GM12878 (cell line): ENCODE measurements around the gene APOM. TPM values are rescaled to one million over a fixed set of nuclear protein-coding genes. Genes with fewer than 3 reads are reported as not detected.

Experiments
- ATAC-seq: fragments of 200-7000 bp; cut with Tn5 transposase; 3 replicates; pipeline ENCODE4 v1.9.1; 2020; ENCODE audit warnings: mild to moderate bottlenecking, moderate library complexity
- BruUV-seq: library from RNA; stranded (reverse); fragments of 400-500 nt; replicated peaks from 2 replicates; lab custom pipeline; 2021; lab: Mats Ljungman, UMichigan
- CTCF ChIA-PET: fragments of 300-600 bp; sonication (Branson Sonifier 250); formaldehyde crosslinking; extraction: SDS; loops from one replicate; lab custom pipeline; 2021; ENCODE audit warnings: inconsistent platforms; lab: Yijun Ruan, JAX
- POLR2A ChIA-PET: fragments of 350-600 bp; formaldehyde crosslinking; extraction: SDS; loops from one replicate; lab custom pipeline; 2021; ENCODE audit warnings: inconsistent platforms; lab: Charles Lee
- RAD21 ChIA-PET: fragments of 300-600 bp; sonication (Branson Sonifier 250); formaldehyde crosslinking; loops from one replicate; lab custom pipeline; 2023; ENCODE audit warnings: antibody characterized with exemption; ENCODE audit not compliant: unreplicated experiment; lab: Charles Lee
- SMC1A ChIA-PET: fragments of 300-600 bp; sonication (Branson Sonifier 250); formaldehyde crosslinking; loops from one replicate; lab custom pipeline; 2023; ENCODE audit not compliant: unreplicated experiment, uncharacterized antibody; lab: Charles Lee
- DNase-seq: peaks from one replicate; pipeline ENCODE4 v3.0.0-alpha.2; 2011; ENCODE audit warnings: low read depth, low spot score
- FAIRE-seq: peaks from 3 replicates; lab custom pipeline; 2011; peaks lifted over from hg19 to GRCh38; lab: Jason Lieb, UNC
- H2AFZ ChIP-seq: 2 replicates; pipeline ENCODE4 v1.6.0; 2011; ENCODE audit warnings: low read depth, low read length, control low read depth; ENCODE audit not compliant: control insufficient read depth
- H3K27ac ChIP-seq: 2 replicates; pipeline ENCODE4 v1.5.1; 2011; ENCODE audit warnings: control low read depth; ENCODE audit not compliant: control insufficient read depth, insufficient read depth
- H3K27me3 ChIP-seq, 2 experiments: replicated peaks in 1 of 2; 2 replicates each; pipeline versions ENCODE4 v1.6.0 to v1.6.1; 2011; ENCODE audit warnings: low read length in 1 of 2; ENCODE audit not compliant: control insufficient read depth in 2 of 2, insufficient read depth in 2 of 2
- H3K36me3 ChIP-seq, 2 experiments: 2 replicates each; pipeline ENCODE4 v1.5.1; 2011; ENCODE audit warnings: low read length in 1 of 2; ENCODE audit not compliant: control insufficient read depth in 2 of 2, insufficient read depth in 2 of 2
- H3K4me1 ChIP-seq: 2 replicates; pipeline ENCODE4 v1.6.1; 2011; ENCODE audit warnings: mild to moderate bottlenecking, low read length, moderate library complexity, mixed read lengths; ENCODE audit not compliant: control insufficient read depth, insufficient read depth
- H3K4me2 ChIP-seq: 2 replicates; pipeline ENCODE4 v1.6.0; 2011; ENCODE audit warnings: control low read depth; ENCODE audit not compliant: control insufficient read depth, insufficient read depth
- H3K4me3 ChIP-seq: fragments of 200-600 bp; sonication (generic); 2 replicates; pipeline ENCODE4 v1.5.1; 2016
- H3K79me2 ChIP-seq: 2 replicates; pipeline ENCODE4 v1.6.0; 2011; ENCODE audit warnings: low read length; ENCODE audit not compliant: control insufficient read depth, insufficient read depth
- H3K9ac ChIP-seq: 2 replicates; pipeline ENCODE4 v1.8.0; 2011; ENCODE audit warnings: low read length, control low read depth, mixed read lengths; ENCODE audit not compliant: control insufficient read depth, insufficient read depth
- H3K9me3 ChIP-seq: replicated peaks from 3 replicates; pipeline ENCODE4 v1.5.1; 2011; ENCODE audit warnings: mild to moderate bottlenecking, low read length; ENCODE audit not compliant: control insufficient read depth, insufficient read depth
- H4K20me1 ChIP-seq: 2 replicates; pipeline ENCODE4 v1.6.0; 2011; ENCODE audit not compliant: control insufficient read depth, insufficient read depth
- ATF7 ChIP-seq: fragments of 450-650 bp; IDR thresholded peaks from 2 replicates; pipeline ENCODE4 v1.6.1; 2016; ENCODE audit warnings: low read depth, mild to moderate bottlenecking
- BACH1 ChIP-seq: fragments of 450-650 bp; IDR thresholded peaks from 2 replicates; pipeline ENCODE4 v1.6.1; 2017; ENCODE audit warnings: mild to moderate bottlenecking, borderline replicate concordance
- FOS ChIP-seq: IDR thresholded peaks from 3 replicates; pipeline ENCODE4 v1.6.1; 2011; ENCODE audit warnings: borderline replicate concordance; ENCODE audit not compliant: insufficient read length; ENCODE audit errors: extremely low read depth
- JUND ChIP-seq: IDR thresholded peaks from 2 replicates; pipeline ENCODE4 v1.6.1; 2012; ENCODE audit warnings: low read depth, mild to moderate bottlenecking, low read length, improper control_type of control experiment, moderate library complexity
- KDM1A ChIP-seq: fragments of 200-600 bp; sonication (generic); IDR thresholded peaks from 2 replicates; pipeline ENCODE4 v1.6.1; 2016; ENCODE audit warnings: borderline replicate concordance
- MTA2 ChIP-seq: fragments of 450-650 bp; IDR thresholded peaks from 2 replicates; pipeline ENCODE4 v1.6.1; 2016; ENCODE audit warnings: low read depth, mild to moderate bottlenecking, moderate library complexity
- MXI1 ChIP-seq: fragments of 150-350 bp; IDR thresholded peaks from 2 replicates; pipeline ENCODE4 v1.6.1; 2011; ENCODE audit warnings: low read depth, mild to moderate bottlenecking, inconsistent platforms, low read length, improper control_type of control experiment
- NFYB ChIP-seq: IDR thresholded peaks from 2 replicates; pipeline ENCODE4 v1.6.1; 2011; ENCODE audit warnings: low read depth, mild to moderate bottlenecking, low read length, improper control_type of control experiment, moderate library complexity; ENCODE audit not compliant: insufficient read depth
- NR2F1 ChIP-seq: fragments of 450-650 bp; conservative IDR thresholded peaks from 2 replicates; pipeline ENCODE4 v1.6.1; 2017; ENCODE audit warnings: mild to moderate bottlenecking
- PKNOX1 ChIP-seq: fragments of 450-650 bp; IDR thresholded peaks from 2 replicates; pipeline ENCODE4 v1.6.1; 2016; ENCODE audit warnings: mild to moderate bottlenecking
- POLR2A ChIP-seq: IDR thresholded peaks from 2 replicates; pipeline ENCODE4 v1.6.1; 2011; ENCODE audit warnings: low read depth, mild to moderate bottlenecking, low read length
- POLR2AphosphoS2 ChIP-seq: IDR thresholded peaks from 2 replicates; pipeline ENCODE4 v1.6.1; 2011; ENCODE audit warnings: low read depth, mild to moderate bottlenecking, low read length, improper control_type of control experiment, moderate library complexity
- SIX5 ChIP-seq: IDR thresholded peaks from 2 replicates; pipeline ENCODE4 v1.6.1; 2011; ENCODE audit warnings: mild to moderate bottlenecking, low read depth, low read length, moderate library complexity; ENCODE audit not compliant: severe bottlenecking
- SKIL ChIP-seq: fragments of 450-650 bp; IDR thresholded peaks from 2 replicates; pipeline ENCODE4 v1.6.1; 2017; ENCODE audit warnings: mild to moderate bottlenecking, low read depth, inconsistent platforms; ENCODE audit not compliant: poor library complexity, severe bottlenecking
- SMAD1 ChIP-seq: fragments of 450-650 bp; IDR thresholded peaks from 2 replicates; pipeline ENCODE4 v1.6.1; 2018; ENCODE audit warnings: mild to moderate bottlenecking, low read depth; ENCODE audit not compliant: partially characterized antibody
- SMC3 ChIP-seq: IDR thresholded peaks from 2 replicates; pipeline ENCODE4 v1.6.1; 2011; ENCODE audit warnings: low read length, improper control_type of control experiment, borderline replicate concordance
- SREBF2 ChIP-seq: IDR thresholded peaks from 2 replicates; pipeline ENCODE4 v1.6.1; 2012; ENCODE audit warnings: mild to moderate bottlenecking, low read length
- SRF ChIP-seq, 2 experiments: IDR thresholded peaks; 2 replicates each; pipeline ENCODE4 v1.6.1; 2011; ENCODE audit warnings: low read depth in 2 of 2, low read length in 2 of 2, mild to moderate bottlenecking in 1 of 2, moderate library complexity in 1 of 2
- STAT3 ChIP-seq: IDR thresholded peaks from 2 replicates; pipeline ENCODE4 v1.6.1; 2011; ENCODE audit warnings: low read depth, low read length, improper control_type of control experiment
- ZNF207 ChIP-seq: fragments of 450-650 bp; IDR thresholded peaks from 2 replicates; pipeline ENCODE4 v1.6.1; 2014; ENCODE audit warnings: antibody characterized with exemption, mild to moderate bottlenecking, borderline replicate concordance
- WGBS: methylation state at CpG from one replicate; pipeline ENCODE4 v1.1.6; 2016; ENCODE audit warnings: low lambda C conversion rate; ENCODE audit not compliant: insufficient replicate concordance, insufficient coverage; ENCODE audit errors: missing lambda C conversion rate; 5-methylcytosine and 5-hydroxymethylcytosine counted together
- in situ Hi-C: fragments of 300-500 bp; cut with MboI; formaldehyde crosslinking; loops from 9 replicates; pipeline ENCODE4 v1.14.3; 2018; ENCODE audit warnings: mixed read lengths
- intact Hi-C: fragments of 100-400 bp; cut with micrococcal nuclease; formaldehyde crosslinking; loops from one replicate; pipeline ENCODE4 v1.14.2; 2022; ENCODE audit not compliant: unreplicated experiment
- polyA plus RNA-seq, 11 experiments: library from polyadenylated mRNA; depleted of rRNA in 4 of 11; unstranded in 6 of 11; stranded (reverse) in 5 of 11; fragments of >200 nt; fragmentation: Nextera tagmentation in 4 of 11; fragmentation: Illumina TruSeq in 1 of 11; extraction: Ambion mirVana in 4 of 11; extraction: Trizol in 1 of 11; gene quantifications; 1 replicate in 1 of 11; 2 replicates in 10 of 11; pipeline versions ENCODE4 v1.2.1 to v1.2.3, GENCODE V29; 2011 to 2016; ENCODE audit warnings: inconsistent platforms in 2 of 11, missing spikeins in 2 of 11, low read depth in 1 of 11
- total RNA-seq, 4 experiments: library from RNA; depleted of rRNA in 3 of 4; stranded (reverse); fragments of >200 nt in 3 of 4; fragmentation: Illumina TruSeq in 1 of 4; extraction: Trizol in 1 of 4; gene quantifications; 2 replicates each; pipeline versions ENCODE4 v1.2.1 to v1.2.3, GENCODE V29; 2013 to 2021

APOM gene
- total and polyA plus RNA-seq, 10 of the 15 experiments (the other 5 are each of a cell fraction or from before 2014, with no cell fraction given): 4.0 to 14.1 (median 7.1) TPM

- peaks cover 9% of the 10 kb centered on the region; the same call in 1 of the 2 replicates for H3K4me1 ChIP-seq
- peaks cover 0 to 2% of the 10 kb centered on the region in 2 experiments; a peak in 2 of 4 replicates for H3K36me3 ChIP-seq
- SMC1A ChIA-PET: interaction anchor here (0.6 to 3.1 kb wide), 9 partner anchors 26 to 162 kb away, joined by 3 to 18 read pairs (median 3); partner anchors contain the start of genes CLIC1, DDX39B, HSPA1B and LY6G5B
- peak within 1 kb of the TSS; percentile 69 for H3K9ac ChIP-seq
- no TSS peak for BruUV-seq
- no peaks in the 10 kb centered on the region for H3K9me3 ChIP-seq
- intact Hi-C loops (loop anchor here (2.0 kb wide), 1 partner anchor 36 kb away; no protein-coding TSS in a partner anchor), in situ Hi-C loops (no loop called here)
- peak within 1 kb of the TSS; percentile 96 for H3K4me3 ChIP-seq
- RAD21 ChIA-PET: interaction anchor here (0.7 to 1.7 kb wide), 11 partner anchors 28 to 162 kb away, joined by 3 to 8 read pairs (median 4); partner anchors contain the start of genes CLIC1, MSH5 and NEU1
- peak; percentile 95 for DNase-seq
- no peaks in the 10 kb centered on the region for H3K27me3 ChIP-seq
- peaks cover 17% of the 10 kb centered on the region for H3K79me2 ChIP-seq
- peak; percentile 96 for ATAC-seq
- H3K4me2 ChIP-seq: peak within 1 kb of the TSS; percentile 81
- 1% methylated on average over 54 of the region's 54 CpGs for WGBS
- H2AFZ ChIP-seq: peak within 1 kb of the TSS; percentile 57
- H4K20me1 ChIP-seq: no peaks in the 10 kb centered on the region
- H3K27ac ChIP-seq: peak within 1 kb of the TSS; percentile 91
- FAIRE-seq: peak; percentile 95
- POLR2A ChIA-PET: interaction anchor here (0.6 to 3.2 kb wide), 20 partner anchors 8 to 199 kb away, joined by 3 to 23 read pairs (median 3); partner anchors contain the start of genes CLIC1, DDX39B, EHMT2 and GPANK1
- CTCF ChIA-PET: interaction anchor here (0.5 to 1.6 kb wide), 11 partner anchors 9 to 220 kb away, joined by 3 to 10 read pairs (median 4); partner anchors contain the start of gene MSH5
- 0 out of 2 replicates have a peak, but pooled peaks have one; percentile 8 for TF ChIP-seq NFYB
- peak; percentile 58; the same call in 1 of the 2 replicates for TF ChIP-seq NR2F1
- peak; percentile 88 for TF ChIP-seq POLR2A
- peak; percentile 27 to 89; a peak in 3 of 4 replicates for TF ChIP-seq SRF (IDR thresholded peaks at IDR 0.05; ENCODE audit: low read depth in 2 of 2, low read length in 2 of 2)
- peak; percentile 25 for TF ChIP-seq SIX5
- peak; percentile 80 for TF ChIP-seq SKIL
- 0 out of 2 replicates have a peak, but pooled peaks have one; percentile 25 for TF ChIP-seq MTA2
- peak; percentile 55 for TF ChIP-seq PKNOX1
- 0 out of 2 replicates have a peak, but pooled peaks have one; percentile 8 for TF ChIP-seq BACH1
- no peak for TF ChIP-seq SMAD1
- no peak for TF ChIP-seq ZNF207
- TF ChIP-seq KDM1A: no peak
- TF ChIP-seq FOS: no peak
- peak; percentile 2; the same call in 1 of the 2 replicates for TF ChIP-seq SMC3
- peak; percentile 77; the same call in 1 of the 2 replicates for TF ChIP-seq POLR2AphosphoS2
- peak; percentile 100 for TF ChIP-seq MXI1
- peak; percentile 98 for TF ChIP-seq ATF7
- peak; percentile 96 for TF ChIP-seq JUND
- TF ChIP-seq STAT3: no peak
- TF ChIP-seq SREBF2: peak; percentile 73; the same call in 1 of the 2 replicates
Measured at GRCh38 chr6:31702819-31703716, 47.4 kb downstream of the APOM start, which contains the start of gene ABHD16A. Gene ABHD16A (minus strand): TSS chr6:31703324. CDS start chr6:31703281, 43 bp downstream.
